ENCODE data around the gene ZNF320. TPM values are rescaled to one million over a fixed set of nuclear protein-coding genes. Genes with fewer than 3 reads are reported as not detected.
"Not testable (repeated sequence)": the region's sequence is repeated elsewhere in the genome, so short reads cannot be mapped to it uniquely, and the experiment has no call there.

The ZNF320 gene
- polyA plus RNA-seq, 1 donor: 36.7 TPM

DNA sequence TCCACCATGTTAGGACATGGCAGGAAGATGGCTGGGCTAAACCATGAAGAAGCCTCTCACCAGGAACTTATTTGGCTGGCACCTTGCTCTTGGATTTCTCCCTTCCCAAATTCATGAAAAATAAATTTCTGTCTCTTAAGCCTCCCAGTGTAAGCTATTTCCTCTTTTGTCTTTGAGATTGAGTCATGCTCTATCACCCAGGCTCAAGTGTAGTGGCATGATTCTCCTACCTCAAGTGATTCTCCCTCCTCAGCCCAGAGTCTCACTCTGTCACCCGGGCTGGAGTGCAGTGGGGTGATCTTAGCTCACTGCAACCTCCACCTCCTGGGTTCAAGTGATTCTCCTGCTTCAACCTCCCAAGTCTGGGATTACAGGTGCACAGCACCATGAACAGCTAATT lies 13.2 kb upstream of the ZNF320 start:
- no peaks in the 10 kb centered on the region for H3K27me3 ChIP-seq (ENCODE audit: control insufficient read depth, insufficient read depth, low read length)
- H3K27ac ChIP-seq (ENCODE audit: low read length): no peak overlapping the region
- no peak overlapping the region for H3K4me3 ChIP-seq (ENCODE audit: low read length)
- no peaks in the 10 kb centered on the region for H3K4me1 ChIP-seq (ENCODE audit: control insufficient read depth, insufficient read depth, low read length)
- H3K36me3 ChIP-seq (ENCODE audit: control insufficient read depth, insufficient read depth, low read length): peaks cover 39% of the 10 kb centered on the region
- WGBS (ENCODE audit: insufficient coverage, low lambda C conversion rate): no CpG with 5 or more reads among the region's 1 CpG
- peaks cover 9% of the 10 kb centered on the region for H3K9me3 ChIP-seq (ENCODE audit: control insufficient read depth, low read depth, low read length)
- no peak for DNase-seq

DNA sequence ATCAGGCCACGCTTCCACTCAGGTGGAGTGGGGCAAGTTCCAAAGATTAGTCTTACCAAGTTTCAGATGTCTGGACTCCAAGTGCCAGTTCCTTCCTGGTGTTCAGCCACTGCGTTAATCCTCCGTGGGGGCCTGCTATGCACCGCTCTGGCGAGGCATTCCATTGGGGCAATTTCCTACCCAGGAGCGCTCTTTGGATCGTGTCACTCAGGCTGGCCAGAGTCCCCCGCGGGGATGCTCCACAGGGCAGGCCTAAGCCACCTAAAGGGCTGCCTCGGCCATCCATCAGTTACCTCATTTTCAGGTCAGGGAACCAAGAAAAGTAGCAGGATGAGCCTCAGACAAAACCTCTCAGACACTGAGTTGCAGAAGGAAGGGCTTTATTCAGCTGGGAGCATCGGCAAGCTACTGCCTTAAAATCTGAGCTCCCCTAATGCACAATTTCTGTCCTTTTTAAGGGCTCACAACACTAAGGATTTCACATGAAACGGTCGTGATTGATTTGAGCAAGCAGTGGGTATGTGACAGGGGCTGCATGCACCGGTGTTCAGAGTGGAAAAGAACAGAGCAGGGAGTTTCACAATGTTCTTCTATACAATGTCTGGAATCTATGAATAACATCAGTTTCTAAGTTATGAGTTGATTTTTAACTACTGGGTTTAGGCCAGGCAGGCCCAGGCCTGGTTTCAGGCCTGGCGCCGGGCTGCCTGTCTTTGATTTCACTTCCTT lies 6.8 kb upstream of the ZNF320 start:
- H3K36me3 ChIP-seq (ENCODE audit: control insufficient read depth, insufficient read depth, low read length): peaks cover 14% of the 10 kb centered on the region
- DNase-seq; H3K27me3 ChIP-seq (ENCODE audit: control insufficient read depth, insufficient read depth, low read length); H3K4me3 ChIP-seq (ENCODE audit: low read length); H3K9me3 ChIP-seq (ENCODE audit: control insufficient read depth, low read depth, low read length); H3K4me1 ChIP-seq (ENCODE audit: control insufficient read depth, insufficient read depth, low read length); H3K27ac ChIP-seq (ENCODE audit: low read length): not testable (repeated sequence)
- no CpG with 5 or more reads among the region's 16 CpGs for WGBS (ENCODE audit: insufficient coverage, low lambda C conversion rate)

DNA sequence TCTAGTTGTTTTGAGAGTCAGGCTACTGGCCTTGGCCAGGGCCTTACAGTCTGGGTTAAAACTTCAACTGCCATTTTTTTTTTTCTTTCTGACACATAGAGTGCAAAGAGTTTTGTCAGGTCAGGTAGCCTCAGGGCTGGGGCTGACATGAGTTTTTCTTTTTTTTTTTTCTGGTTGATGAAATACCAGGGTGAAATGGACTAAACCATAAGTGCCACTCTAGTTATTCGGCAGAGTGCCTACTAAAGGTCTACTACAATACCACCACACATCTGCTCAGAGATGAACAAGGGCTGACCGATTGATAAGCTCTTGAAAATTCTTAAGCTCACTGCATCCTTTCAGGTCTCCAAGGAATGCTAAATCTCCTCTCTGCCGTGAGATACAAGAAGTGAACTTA lies 4.4 kb upstream of the ZNF320 start:
- no peak for DNase-seq
- Histone ChIP-seq H3K4me1 (ENCODE audit: control insufficient read depth, insufficient read depth, low read length) (no peaks in the 10 kb centered on the region), H3K4me3 (ENCODE audit: low read length) (no peak overlapping the region), H3K27ac (ENCODE audit: low read length) (no peak overlapping the region), H3K27me3 (ENCODE audit: control insufficient read depth, insufficient read depth, low read length) (no peaks in the 10 kb centered on the region), H3K9me3 (ENCODE audit: control insufficient read depth, low read depth, low read length) (peaks cover 2% of the 10 kb centered on the region), H3K36me3 (ENCODE audit: control insufficient read depth, insufficient read depth, low read length) (peaks cover 5% of the 10 kb centered on the region)
- WGBS (ENCODE audit: insufficient coverage, low lambda C conversion rate): no CpG with 5 or more reads among the region's 3 CpGs

DNA sequence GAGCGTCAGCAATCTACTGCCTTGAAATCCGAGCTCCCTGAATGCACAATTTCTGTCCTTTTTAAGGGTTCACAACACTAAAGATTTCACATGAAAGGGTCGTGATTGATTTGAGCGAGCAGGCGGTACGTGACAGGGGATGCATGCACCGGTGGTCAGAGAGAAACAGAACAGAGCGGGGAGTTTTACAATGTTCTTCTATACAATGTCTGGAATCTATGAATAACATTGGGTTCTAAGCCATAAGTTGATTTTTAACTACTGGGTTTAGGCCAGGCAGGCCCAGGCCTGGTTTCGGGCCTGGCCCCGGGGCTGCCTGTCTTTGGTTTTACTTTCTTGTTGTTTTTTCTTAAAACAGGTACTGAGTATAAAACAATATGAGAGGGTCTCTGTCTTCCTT lies 1.2 kb upstream of the ZNF320 start:
- not testable (repeated sequence) for H3K9me3 ChIP-seq (ENCODE audit: control insufficient read depth, low read depth, low read length); H3K27ac ChIP-seq (ENCODE audit: low read length); H3K36me3 ChIP-seq (ENCODE audit: control insufficient read depth, insufficient read depth, low read length); DNase-seq; H3K4me3 ChIP-seq (ENCODE audit: low read length); H3K27me3 ChIP-seq (ENCODE audit: control insufficient read depth, insufficient read depth, low read length); H3K4me1 ChIP-seq (ENCODE audit: control insufficient read depth, insufficient read depth, low read length)
- no CpG with 5 or more reads among the region's 10 CpGs for WGBS (ENCODE audit: insufficient coverage, low lambda C conversion rate)

DNA sequence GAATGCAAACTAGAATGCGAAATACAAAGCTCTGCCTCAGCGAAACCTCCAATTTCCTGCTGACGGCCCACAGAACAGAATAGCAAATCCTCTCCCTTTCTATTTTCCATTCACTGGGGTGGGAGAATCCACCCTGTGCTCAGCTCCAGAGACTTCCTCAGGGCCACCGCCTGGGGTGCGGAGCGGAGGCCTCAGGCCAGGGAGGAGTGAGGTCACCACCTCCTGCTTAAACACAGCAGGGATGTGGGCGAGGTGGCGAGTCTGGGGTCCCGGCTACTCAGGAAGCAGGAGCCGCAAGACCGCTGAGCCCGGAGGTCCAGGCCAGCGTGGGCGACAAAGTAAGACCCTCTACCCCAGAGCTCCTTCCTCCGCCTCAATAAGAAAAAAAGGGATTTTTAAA lies 666 bp upstream of the ZNF320 start:
- Histone ChIP-seq H3K9me3 (ENCODE audit: control insufficient read depth, low read depth, low read length) (peaks cover 2% of the 10 kb centered on the region), H3K4me1 (ENCODE audit: control insufficient read depth, insufficient read depth, low read length) (no peaks in the 10 kb centered on the region), H3K4me3 (ENCODE audit: low read length) (peak overlapping the region; percentile 67), H3K36me3 (ENCODE audit: control insufficient read depth, insufficient read depth, low read length) (peaks cover 8% of the 10 kb centered on the region), H3K27me3 (ENCODE audit: control insufficient read depth, insufficient read depth, low read length) (no peaks in the 10 kb centered on the region), H3K27ac (ENCODE audit: low read length) (peak overlapping the region; percentile 94)
- DNase-seq: no peak
- no CpG with 5 or more reads among the region's 15 CpGs for WGBS (ENCODE audit: insufficient coverage, low lambda C conversion rate)

DNA sequence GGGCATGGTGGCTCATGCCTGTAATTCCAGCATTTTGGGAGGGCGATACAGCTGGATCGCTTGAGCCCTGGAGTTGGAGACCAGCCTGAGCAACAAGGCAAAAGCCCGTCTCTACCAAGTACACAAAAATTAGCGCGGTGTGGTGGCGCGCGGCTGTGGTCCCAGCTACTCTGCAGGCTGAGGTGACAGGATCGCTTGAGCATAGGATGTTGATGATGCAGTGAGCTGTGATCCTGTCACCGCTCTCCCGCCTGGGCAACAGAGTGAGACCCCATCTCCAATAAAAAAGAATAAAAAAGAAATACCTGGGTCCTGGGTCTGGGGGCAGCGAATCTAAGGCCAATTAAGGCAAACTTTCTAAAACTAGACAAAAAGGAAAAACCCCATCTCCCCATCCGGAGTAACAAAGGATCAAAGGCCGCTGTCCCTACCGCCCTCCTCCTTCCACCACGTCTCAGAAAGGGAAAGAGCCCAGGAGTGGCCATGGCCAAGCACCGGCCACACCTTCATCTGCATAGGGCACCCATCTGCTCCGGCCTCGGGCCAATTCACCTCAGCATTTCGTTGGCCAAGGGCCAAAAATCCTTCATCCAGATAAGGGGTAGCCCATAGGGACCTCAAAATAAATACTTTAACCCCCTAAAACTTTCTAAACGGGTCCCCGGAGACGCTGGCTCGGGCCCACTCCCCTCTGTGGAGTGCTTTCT lies 851 bp downstream of the ZNF320 start:
- Histone ChIP-seq H3K27ac (ENCODE audit: low read length) (peak overlapping the region; percentile 94), H3K27me3 (ENCODE audit: control insufficient read depth, insufficient read depth, low read length) (no peaks in the 10 kb centered on the region), H3K36me3 (ENCODE audit: control insufficient read depth, insufficient read depth, low read length) (peaks cover 13% of the 10 kb centered on the region), H3K9me3 (ENCODE audit: control insufficient read depth, low read depth, low read length) (peaks cover 2% of the 10 kb centered on the region), H3K4me1 (ENCODE audit: control insufficient read depth, insufficient read depth, low read length) (no peaks in the 10 kb centered on the region), H3K4me3 (ENCODE audit: low read length) (peak overlapping the region; percentile 67)
- 33% methylated on average over 3 of the region's 24 CpGs for WGBS (ENCODE audit: insufficient coverage, low lambda C conversion rate)
- peak; percentile 48 to 76 for DNase-seq

DNA sequence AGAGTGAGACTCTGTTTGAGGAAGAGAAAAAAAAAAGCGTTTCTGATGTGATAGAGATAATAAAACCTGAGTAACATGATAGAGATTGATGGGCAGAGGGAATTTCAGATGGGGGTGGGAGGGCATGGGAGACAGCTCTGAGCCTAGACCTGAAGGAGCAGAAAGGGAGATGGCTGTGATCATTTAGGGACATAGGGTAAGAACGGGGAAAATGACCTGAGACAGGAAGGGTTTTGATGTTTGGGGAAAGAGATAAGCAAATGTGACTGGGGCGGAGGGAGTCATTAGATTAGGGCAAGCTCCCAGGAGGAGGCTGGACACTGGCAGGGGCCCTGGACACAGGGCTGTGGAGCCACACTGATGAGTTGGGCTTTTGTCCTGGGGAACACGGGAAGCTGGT lies 6.1 kb downstream of the ZNF320 start:
- no peak for DNase-seq
- 60% methylated on average over 1 of the region's 4 CpGs for WGBS (ENCODE audit: insufficient coverage, low lambda C conversion rate)
- Histone ChIP-seq H3K4me1 (ENCODE audit: control insufficient read depth, insufficient read depth, low read length) (no peaks in the 10 kb centered on the region), H3K27me3 (ENCODE audit: control insufficient read depth, insufficient read depth, low read length) (no peaks in the 10 kb centered on the region), H3K4me3 (ENCODE audit: low read length) (no peak overlapping the region), H3K9me3 (ENCODE audit: control insufficient read depth, low read depth, low read length) (peaks cover 7% of the 10 kb centered on the region), H3K27ac (ENCODE audit: low read length) (no peak overlapping the region), H3K36me3 (ENCODE audit: control insufficient read depth, insufficient read depth, low read length) (peaks cover 53% of the 10 kb centered on the region)

DNA sequence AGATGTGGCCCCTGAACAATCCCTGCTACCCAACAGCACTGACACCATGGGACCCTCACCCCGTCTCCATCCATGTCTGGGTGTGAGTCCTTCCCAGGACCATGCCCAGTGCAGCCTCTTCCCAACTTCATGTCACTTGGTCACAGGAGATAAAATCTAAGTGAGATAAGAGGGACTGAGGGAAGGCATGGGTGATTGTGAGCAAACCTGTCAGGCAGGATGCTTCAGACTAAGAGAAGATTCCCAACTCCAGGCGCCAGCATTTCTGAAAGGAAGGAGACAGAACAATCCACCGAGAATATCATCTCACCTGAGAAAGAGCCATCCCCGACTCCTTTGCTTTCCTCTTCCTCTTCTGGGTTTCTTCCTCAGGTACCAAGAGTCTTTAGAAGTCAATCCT lies 7.5 kb downstream of the ZNF320 start:
- H3K9me3 ChIP-seq (ENCODE audit: control insufficient read depth, low read depth, low read length): peaks cover 14% of the 10 kb centered on the region
- no peaks in the 10 kb centered on the region for H3K4me1 ChIP-seq (ENCODE audit: control insufficient read depth, insufficient read depth, low read length)
- DNase-seq: no peak
- H3K36me3 ChIP-seq (ENCODE audit: control insufficient read depth, insufficient read depth, low read length): peaks cover 61% of the 10 kb centered on the region
- no peak overlapping the region for H3K4me3 ChIP-seq (ENCODE audit: low read length)
- no peak overlapping the region for H3K27ac ChIP-seq (ENCODE audit: low read length)
- WGBS (ENCODE audit: insufficient coverage, low lambda C conversion rate): no CpG with 5 or more reads among the region's 4 CpGs
- H3K27me3 ChIP-seq (ENCODE audit: control insufficient read depth, insufficient read depth, low read length): no peaks in the 10 kb centered on the region

DNA sequence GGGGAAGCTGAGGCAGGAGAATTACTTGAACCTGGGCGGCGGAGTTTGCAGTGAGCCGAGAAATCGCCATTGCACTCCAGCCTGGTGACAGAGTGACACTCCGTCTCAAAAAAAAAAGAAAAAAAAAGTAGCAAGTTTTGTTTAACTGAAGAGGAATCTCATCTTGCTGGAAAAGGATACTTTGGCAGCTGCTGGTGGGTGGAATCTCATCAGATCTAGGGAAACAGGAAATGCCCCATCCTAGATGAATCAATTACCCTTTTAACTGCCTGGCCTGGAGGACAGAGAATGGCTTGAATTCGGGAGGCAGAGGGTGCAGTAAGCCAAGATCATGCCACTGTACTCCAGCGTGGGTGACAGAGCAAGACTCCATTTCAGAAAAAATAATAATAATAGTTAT lies 8.4 kb downstream of the ZNF320 start:
- 87% methylated on average over 3 of the region's 7 CpGs for WGBS (ENCODE audit: insufficient coverage, low lambda C conversion rate)

DNA sequence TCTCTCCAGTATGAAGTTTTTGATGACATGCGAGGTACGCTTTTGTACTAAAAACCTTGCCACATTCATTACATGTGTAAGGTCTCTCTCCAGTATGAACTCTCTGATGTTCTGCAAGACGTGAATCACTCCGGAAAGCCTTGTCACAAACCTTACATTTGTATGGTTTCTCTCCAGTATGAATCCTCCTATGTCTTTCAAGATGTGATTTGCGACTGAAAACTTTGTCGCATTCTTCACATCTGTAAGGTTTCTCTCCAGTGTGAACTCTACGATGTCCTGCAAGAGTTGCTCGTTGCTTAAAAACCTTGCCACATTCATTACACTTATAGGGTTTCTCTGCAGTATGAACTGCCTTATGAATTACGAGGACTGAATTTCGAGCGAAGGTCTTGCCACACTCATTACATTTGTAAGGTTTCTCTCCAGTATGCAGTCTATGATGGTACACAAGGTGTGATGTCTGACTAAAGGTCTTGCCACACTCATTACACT lies 16.5 kb downstream of the ZNF320 start:
- H3K4me1 ChIP-seq (ENCODE audit: control insufficient read depth, insufficient read depth, low read length): no peaks in the 10 kb centered on the region
- H3K9me3 ChIP-seq (ENCODE audit: control insufficient read depth, low read depth, low read length): peaks cover 58% of the 10 kb centered on the region
- no peak overlapping the region for H3K27ac ChIP-seq (ENCODE audit: low read length)
- no peak overlapping the region for H3K4me3 ChIP-seq (ENCODE audit: low read length)
- DNase-seq: no peak
- WGBS (ENCODE audit: insufficient coverage, low lambda C conversion rate): 100% methylated on average over 1 of the region's 11 CpGs
- peaks cover 61% of the 10 kb centered on the region for H3K36me3 ChIP-seq (ENCODE audit: control insufficient read depth, insufficient read depth, low read length)
- H3K27me3 ChIP-seq (ENCODE audit: control insufficient read depth, insufficient read depth, low read length): no peaks in the 10 kb centered on the region

More for the DNA sequence above, 8.4 kb downstream of the ZNF320 start:
- no peak for DNase-seq
- Histone ChIP-seq H3K36me3 (ENCODE audit: control insufficient read depth, insufficient read depth, low read length) (peaks cover 69% of the 10 kb centered on the region), H3K4me3 (ENCODE audit: low read length) (no peak overlapping the region), H3K4me1 (ENCODE audit: control insufficient read depth, insufficient read depth, low read length) (no peaks in the 10 kb centered on the region), H3K9me3 (ENCODE audit: control insufficient read depth, low read depth, low read length) (peaks cover 21% of the 10 kb centered on the region), H3K27ac (ENCODE audit: low read length) (no peak overlapping the region), H3K27me3 (ENCODE audit: control insufficient read depth, insufficient read depth, low read length) (no peaks in the 10 kb centered on the region)
